Dermis blood vessel endothelial cell (primary cell): ENCODE results near the gene AGXT. TPM values are rescaled to one million over a fixed set of nuclear protein-coding genes. Genes with fewer than 3 reads are reported as not detected.

Experiments used
- DNase-seq: peaks from one replicate; pipeline ENCODE4 v3.0.0; 2010
- total RNA-seq: library from RNA; depleted of rRNA; stranded (reverse); fragments of >200 nt; gene quantifications from 2 replicates; pipeline ENCODE4 v1.2.3, GENCODE V29; 2014

The AGXT gene
- total RNA-seq, 1 donor from 2014 or later = not detected

GRCh38 chr2:240869956-240870875, 1.6 kb downstream of the AGXT start:
- DNase-seq = no peak

- no peak for DNase-seq
These were observed 2.7 kb downstream of the AGXT start for GRCh38 chr2:240871071-240871958.

- no peak for DNase-seq
These were observed 3.9 kb downstream of the AGXT start for GRCh38 chr2:240872317-240873097.

GRCh38 chr2:240873098-240873788, 4.6 kb downstream of the AGXT start:
- no peak for DNase-seq

- no peak for DNase-seq
These were observed 5.4 kb downstream of the AGXT start for GRCh38 chr2:240873805-240874714.

- no peak for DNase-seq
These were observed 6.1 kb downstream of the AGXT start for GRCh38 chr2:240874715-240875227.

- DNase-seq = no peak
These were observed 6.8 kb downstream of the AGXT start for GRCh38 chr2:240875228-240876034.

- no peak for DNase-seq
These were observed 7.4 kb downstream of the AGXT start for GRCh38 chr2:240876035-240876474.

- no peak for DNase-seq
These were observed 8.0 kb downstream of the AGXT start for GRCh38 chr2:240876475-240877251.

GRCh38 chr2:240877460-240878340, 9.1 kb downstream of the AGXT start:
- DNase-seq = no peak

- DNase-seq = no peak
These were observed 9.8 kb downstream of the AGXT start for GRCh38 chr2:240878341-240878936.

- DNase-seq = no peak
These were observed 10.5 kb downstream of the AGXT start for GRCh38 chr2:240879105-240879504.

GRCh38 chr2:240881913-240882312, 13.3 kb downstream of the AGXT start:
- no peak for DNase-seq

- no peak for DNase-seq
These were observed 15.6 kb downstream of the AGXT start for GRCh38 chr2:240884221-240884620.

- no peak for DNase-seq
These were observed 16.1 kb downstream of the AGXT start for GRCh38 chr2:240884745-240885144.

- no peak for DNase-seq
These were observed 16.9 kb downstream of the AGXT start for GRCh38 chr2:240885566-240885965.

- no peak for DNase-seq
These were observed 17.5 kb downstream of the AGXT start for GRCh38 chr2:240886023-240886565.
